Left cardiac atrium (tissue), 4 donors: ENCODE data around the gene C5orf58. TPM values are rescaled to one million over a fixed set of nuclear protein-coding genes. Genes with fewer than 3 reads are reported as not detected.

Experiments used
- ATAC-seq, 2 donors: fragments of 200-7000 bp; cut with Tn5 transposase; one replicate each; pipeline ENCODE4 v1.9.1; 2020; ENCODE audit warnings: mild to moderate bottlenecking in 2 of 2, moderate library complexity in 2 of 2
- DNase-seq: peaks from one replicate; pipeline ENCODE4 v3.0.0-alpha.2; 2020
- intact Hi-C, 2 donors: fragments of 100-400 bp; cut with DNase I; formaldehyde crosslinking; loops; one replicate each; pipeline versions ENCODE4 v1.14.1 to v1.15.1; 2022 to 2023
- total RNA-seq, 2 donors: library from RNA; stranded (reverse); fragmentation: NEBNext Ultra II Directional; extraction: Animal tissue kit (Norgen Biotek cat#: 25700); gene quantifications; one replicate each; pipeline ENCODE4 v1.2.1, GENCODE V29; 2021
- donor health status: DM: no; HTN: yes; CAD: no.
- donor health status: DM: no; HTN: yes; CAD: no; lungs with severe emphysema.
- donor health status: DM: yes; HTN: yes; CAD: no.
- donor health status: Dilated cardiomyopathy.

Gene C5orf58
- total RNA-seq, 2 donors from 2014 or later = not detected

GRCh38 chr5:170292179-170293104 lies 59.7 kb downstream of the C5orf58 start:
- no peak for ATAC-seq
- DNase-seq = no peak
- intact Hi-C loops = no loop called here

- intact Hi-C loops = no loop called here
- ATAC-seq = peak; percentile 46 to 61
- no peak for DNase-seq
These were observed 60.5 kb downstream of the C5orf58 start for GRCh38 chr5:170293273-170293672.

- ATAC-seq (no peak), DNase-seq (no peak)
- intact Hi-C loops = no loop called here
These were observed 61.3 kb downstream of the C5orf58 start for GRCh38 chr5:170294057-170294456.

GRCh38 chr5:170294556-170294955 lies 61.8 kb downstream of the C5orf58 start:
- ATAC-seq (no peak), DNase-seq (no peak)
- intact Hi-C loops = no loop called here

Other genes starting within 250 kb of the C5orf58 start
- gene FOXI1, start 127.1 kb upstream of the C5orf58 start, total RNA-seq = not detected
- 10 to 100 TPM; 10.6 to 12.3 TPM for gene LCP2, start 64.8 kb downstream of the C5orf58 start, total RNA-seq
- gene KCNMB1, start 156.4 kb downstream of the C5orf58 start, total RNA-seq = 1 to 10 TPM; 2.2 to 6.0 TPM